ENCODE data around the gene RNF144B. TPM values are rescaled to one million over a fixed set of nuclear protein-coding genes. Genes with fewer than 3 reads are reported as not detected.

Gene RNF144B
- total and polyA plus RNA-seq, 2 donors (not counting 1 experiment from before 2014, with no cell fraction given), result 3.0 to 17.0 TPM

- no peaks in the 10 kb centered on the region for H3K9me3 ChIP-seq (ENCODE audit: control extremely low read depth in 1 of 3, control insufficient read depth in 2 of 3, insufficient read depth in 1 of 3, low read length in 2 of 3)
- no peak overlapping the region for H3K4me3 ChIP-seq (ENCODE audit: control extremely low read depth in 1 of 5, extremely low read depth in 1 of 5, insufficient read depth in 1 of 5, low read depth in 2 of 5, low read length in 4 of 5)
- peaks cover 11% of the 10 kb centered on the region for H3K4me1 Mint-ChIP-seq
- H3K27me3 ChIP-seq (replicated peaks in 1 of 4; ENCODE audit: control extremely low read depth in 1 of 4, control insufficient read depth in 3 of 4, insufficient read depth in 4 of 4, low read length in 3 of 4), result no peaks in the 10 kb centered on the region
- H2AFZ ChIP-seq (ENCODE audit: insufficient read depth, low read depth, low read length, poor library complexity, severe bottlenecking), result no peak overlapping the region
- intact Hi-C loops (cut with micrococcal nuclease), result no loop called here
- no peaks in the 10 kb centered on the region for H3K9me3 Mint-ChIP-seq (ENCODE audit: insufficient read depth)
- no peak for TF ChIP-seq EZH2 (IDR thresholded peaks at IDR 0.05; ENCODE audit: borderline replicate concordance, insufficient read depth, low read depth, low read length, poor library complexity, severe bottlenecking)
- no peak overlapping the region for H3K4me2 ChIP-seq (replicated peaks; ENCODE audit: low read depth, low read length, poor library complexity, severe bottlenecking)
- H3K4me3 Mint-ChIP-seq, result no peak overlapping the region
- ChIA-PET CTCF (no interaction called here), POLR2A (no interaction called here)
- H3K79me2 ChIP-seq (ENCODE audit: control insufficient read depth, insufficient read depth, low read length), result peaks cover 41% of the 10 kb centered on the region
- H3K27ac ChIP-seq (ENCODE audit: low read length in 2 of 2), result no peak overlapping the region
- no peak overlapping the region for H3K27ac Mint-ChIP-seq
- H3K36me3 ChIP-seq (replicated peaks in 1 of 2; ENCODE audit: control extremely low read depth in 1 of 2, control insufficient read depth in 1 of 2, extremely low read depth in 1 of 2, insufficient read depth in 2 of 2, low read length in 1 of 2), result peaks cover 5 to 8% of the 10 kb centered on the region in 2 experiments
- no peak overlapping the region for H3K9ac ChIP-seq (ENCODE audit: low read length)
- ATAC-seq (ENCODE audit: low read depth), result no peak
- no peaks in the 10 kb centered on the region for H3K4me1 ChIP-seq (ENCODE audit: control insufficient read depth in 2 of 2, insufficient read depth in 2 of 2, low read length in 2 of 2)
- WGBS (ENCODE audit: insufficient coverage), result 100% methylated on average over 1 of the region's 2 CpGs
- DNase-seq, result no peak
- no peaks in the 10 kb centered on the region for H3K27me3 Mint-ChIP-seq
- no peaks in the 10 kb centered on the region for H4K20me1 ChIP-seq (ENCODE audit: control insufficient read depth, insufficient read depth, low read length, poor library complexity, severe bottlenecking)
These were observed 45.9 kb downstream of the RNF144B start for GRCh38 chr6:18433059-18433458.

- no peak overlapping the region for H3K9ac ChIP-seq (ENCODE audit: low read length)
- H3K27me3 ChIP-seq (replicated peaks in 1 of 4; ENCODE audit: control extremely low read depth in 1 of 4, control insufficient read depth in 3 of 4, insufficient read depth in 4 of 4, low read length in 3 of 4), result no peaks in the 10 kb centered on the region
- no peaks in the 10 kb centered on the region for H3K9me3 ChIP-seq (ENCODE audit: control extremely low read depth in 1 of 3, control insufficient read depth in 2 of 3, insufficient read depth in 1 of 3, low read length in 2 of 3)
- H3K36me3 ChIP-seq (replicated peaks in 1 of 2; ENCODE audit: control extremely low read depth in 1 of 2, control insufficient read depth in 1 of 2, extremely low read depth in 1 of 2, insufficient read depth in 2 of 2, low read length in 1 of 2), result no peaks in the 10 kb centered on the region
- ChIA-PET CTCF (no interaction called here), POLR2A (no interaction called here)
- Mint-ChIP-seq H3K4me3 (no peak overlapping the region), H3K4me1 (peaks cover 16% of the 10 kb centered on the region), H3K27me3 (no peaks in the 10 kb centered on the region), H3K9me3 (ENCODE audit: insufficient read depth) (no peaks in the 10 kb centered on the region), H3K27ac (no peak overlapping the region)
- H3K4me1 ChIP-seq (ENCODE audit: control insufficient read depth in 2 of 2, insufficient read depth in 2 of 2, low read length in 2 of 2), result no peaks in the 10 kb centered on the region
- peaks cover 26% of the 10 kb centered on the region for H3K79me2 ChIP-seq (ENCODE audit: control insufficient read depth, insufficient read depth, low read length)
- H2AFZ ChIP-seq (ENCODE audit: insufficient read depth, low read depth, low read length, poor library complexity, severe bottlenecking), result no peak overlapping the region
- no peaks in the 10 kb centered on the region for H4K20me1 ChIP-seq (ENCODE audit: control insufficient read depth, insufficient read depth, low read length, poor library complexity, severe bottlenecking)
- no peak overlapping the region for H3K27ac ChIP-seq (ENCODE audit: low read length in 2 of 2)
- no peak overlapping the region for H3K4me3 ChIP-seq (ENCODE audit: control extremely low read depth in 1 of 5, extremely low read depth in 1 of 5, insufficient read depth in 1 of 5, low read depth in 2 of 5, low read length in 4 of 5)
- DNase-seq (no peak), ATAC-seq (ENCODE audit: low read depth) (no peak)
- TF ChIP-seq CTCF (IDR thresholded peaks at IDR 0.05) (no peak), EZH2 (IDR thresholded peaks at IDR 0.05; ENCODE audit: borderline replicate concordance, insufficient read depth, low read depth, low read length, poor library complexity, severe bottlenecking) (no peak)
- no peak overlapping the region for H3K4me2 ChIP-seq (replicated peaks; ENCODE audit: low read depth, low read length, poor library complexity, severe bottlenecking)
- intact Hi-C loops (cut with micrococcal nuclease), result no loop called here
- WGBS (ENCODE audit: insufficient coverage), result no CpG with 5 or more reads among the region's 3 CpGs
These were observed 49.2 kb downstream of the RNF144B start for GRCh38 chr6:18436341-18436740.
